Measurements from ENCODE around the gene NAPB. TPM values are rescaled to one million over a fixed set of nuclear protein-coding genes. Genes with fewer than 3 reads are reported as not detected.

The NAPB gene
- polyA plus RNA-seq, 1 experiment = 6.4 TPM

DNA sequence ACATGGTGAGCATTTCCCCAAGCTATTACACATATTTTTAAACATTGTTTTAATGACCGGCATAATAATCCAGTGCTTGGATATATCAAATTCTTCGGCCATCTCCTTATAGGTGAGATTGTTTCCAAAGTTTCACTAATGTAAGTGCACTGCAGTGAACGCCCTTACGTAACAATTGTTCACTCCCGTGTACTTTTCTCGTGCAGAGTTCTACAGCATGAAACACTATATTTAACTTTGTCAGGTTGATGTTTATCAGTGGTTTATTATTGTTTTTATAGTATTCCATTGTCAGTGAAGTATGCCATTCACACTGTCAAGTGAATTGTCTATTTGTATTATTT, 62.8 kb downstream of the NAPB start:
- TF ChIP-seq, protein P1, sequence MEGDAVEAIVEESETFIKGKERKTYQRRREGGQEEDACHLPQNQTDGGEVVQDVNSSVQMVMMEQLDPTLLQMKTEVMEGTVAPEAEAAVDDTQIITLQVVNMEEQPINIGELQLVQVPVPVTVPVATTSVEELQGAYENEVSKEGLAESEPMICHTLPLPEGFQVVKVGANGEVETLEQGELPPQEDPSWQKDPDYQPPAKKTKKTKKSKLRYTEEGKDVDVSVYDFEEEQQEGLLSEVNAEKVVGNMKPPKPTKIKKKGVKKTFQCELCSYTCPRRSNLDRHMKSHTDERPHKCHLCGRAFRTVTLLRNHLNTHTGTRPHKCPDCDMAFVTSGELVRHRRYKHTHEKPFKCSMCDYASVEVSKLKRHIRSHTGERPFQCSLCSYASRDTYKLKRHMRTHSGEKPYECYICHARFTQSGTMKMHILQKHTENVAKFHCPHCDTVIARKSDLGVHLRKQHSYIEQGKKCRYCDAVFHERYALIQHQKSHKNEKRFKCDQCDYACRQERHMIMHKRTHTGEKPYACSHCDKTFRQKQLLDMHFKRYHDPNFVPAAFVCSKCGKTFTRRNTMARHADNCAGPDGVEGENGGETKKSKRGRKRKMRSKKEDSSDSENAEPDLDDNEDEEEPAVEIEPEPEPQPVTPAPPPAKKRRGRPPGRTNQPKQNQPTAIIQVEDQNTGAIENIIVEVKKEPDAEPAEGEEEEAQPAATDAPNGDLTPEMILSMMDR (IDR thresholded peaks at IDR 0.05; ENCODE audit: low read depth, low read length) = no peak

DNA sequence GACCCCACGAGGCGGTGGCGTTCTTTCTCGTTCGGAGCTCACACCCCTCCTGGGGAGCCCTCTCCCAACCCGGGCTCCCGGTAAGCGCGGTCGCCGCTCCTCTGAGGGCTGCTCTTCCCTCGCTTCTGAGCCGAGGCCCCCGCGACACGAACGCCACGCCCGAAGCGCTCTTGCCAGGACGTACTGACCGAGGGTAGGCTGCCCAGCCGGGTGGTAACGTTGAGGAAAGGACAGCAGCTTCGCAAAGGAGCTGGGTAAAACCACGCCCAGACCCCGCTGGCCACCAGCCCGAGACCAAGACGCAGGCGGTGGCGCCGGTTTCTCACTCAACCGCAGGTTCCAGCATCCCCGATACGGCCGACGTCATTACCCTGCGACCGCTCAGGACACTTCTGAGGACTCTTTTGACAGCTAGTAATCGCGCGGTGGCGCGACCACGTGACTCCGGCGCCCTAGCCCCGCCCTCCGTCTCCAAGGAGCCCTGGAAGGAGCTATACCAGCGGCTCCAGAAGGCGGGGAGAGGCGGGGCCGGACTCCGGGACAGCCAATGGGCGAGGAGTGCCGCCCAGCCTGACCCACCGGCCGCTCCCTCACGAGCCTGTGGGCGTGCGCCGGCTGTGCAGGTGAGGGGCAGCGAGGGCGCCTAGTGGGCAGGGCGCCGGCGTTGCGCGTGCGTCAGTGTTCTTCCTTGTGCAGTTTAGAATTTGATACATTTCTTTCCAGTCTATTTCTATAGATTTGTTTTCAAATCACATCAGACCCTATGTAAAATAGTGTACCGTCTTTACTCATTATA, 63.3 kb downstream of the NAPB start:
- peak; percentile 97 for DNase-seq (ENCODE audit: low read depth, low spot score)
- Histone ChIP-seq H3K4me3 (ENCODE audit: low read depth, low read length) (peak overlapping the region; percentile 88), H3K27ac (ENCODE audit: low read depth, low read length) (peak overlapping the region; percentile 86), H3K27me3 (ENCODE audit: control insufficient read depth, insufficient read depth, low read length) (no peaks in the 10 kb centered on the region), H3K9me3 (ENCODE audit: control insufficient read depth, insufficient read depth, low read length) (peaks cover 3% of the 10 kb centered on the region; the same call in 1 of the 2 replicates)
- TF ChIP-seq, protein P1 (IDR thresholded peaks at IDR 0.05; ENCODE audit: low read depth, low read length) = no peak
- ChIA-PET POLR2A (interaction anchor here (1.0 to 1.4 kb wide), 3 partner anchors 8 to 64 kb away, joined by 3 to 5 read pairs (median 4); partner anchors contain the start of gene NAPB), CTCF (interaction anchor here (0.6 to 4.0 kb wide), 6 partner anchors 8 to 666 kb away, joined by 3 to 27 read pairs (median 6); partner anchors contain the start of genes NAPB and NXT1)

More for the DNA sequence above, 62.8 kb downstream of the NAPB start:
- Histone ChIP-seq H3K9me3 (ENCODE audit: control insufficient read depth, insufficient read depth, low read length) (peaks cover 3% of the 10 kb centered on the region; the same call in 1 of the 2 replicates), H3K4me3 (ENCODE audit: low read depth, low read length) (peak overlapping the region; percentile 88), H3K27ac (ENCODE audit: low read depth, low read length) (no peak overlapping the region), H3K27me3 (ENCODE audit: control insufficient read depth, insufficient read depth, low read length) (no peaks in the 10 kb centered on the region)
- ChIA-PET POLR2A (interaction anchor here (1.0 to 1.4 kb wide), 2 partner anchors 9 to 61 kb away, joined by 3 to 5 read pairs; no protein-coding TSS in a partner anchor), CTCF (interaction anchor here (0.6 to 4.0 kb wide), 4 partner anchors 9 to 248 kb away, joined by 3 to 27 read pairs (median 6); partner anchors contain the start of genes NAPB and NXT1)
- DNase-seq (ENCODE audit: low read depth, low spot score) = no peak

DNA sequence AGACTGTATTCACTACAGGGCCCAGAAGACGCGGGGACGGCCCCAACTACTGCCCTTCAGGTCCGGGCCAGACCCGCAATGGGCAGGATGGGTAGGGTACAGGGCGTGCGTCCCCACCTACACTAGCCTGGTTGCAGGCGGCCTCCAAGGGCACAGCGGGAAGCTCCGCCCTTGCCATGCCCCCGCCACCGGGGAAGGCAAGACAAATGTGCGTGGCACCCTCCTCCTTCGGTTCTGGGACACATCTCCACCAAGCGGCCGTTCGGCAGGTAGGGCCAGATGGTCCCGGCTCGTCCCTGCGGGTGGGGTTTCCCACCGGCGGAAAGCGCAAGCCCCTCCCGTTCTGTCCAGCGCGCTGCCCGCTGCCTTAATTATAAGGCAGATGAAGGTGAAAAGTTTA, 65.1 kb downstream of the NAPB start:
- CTCF ChIA-PET = interaction anchor here (1.9 kb wide), 1 partner anchor 665 kb away, joined by 7 read pairs; no protein-coding TSS in a partner anchor
- DNase-seq (ENCODE audit: low read depth, low spot score) = no peak
- TF ChIP-seq, protein P1 (IDR thresholded peaks at IDR 0.05; ENCODE audit: low read depth, low read length) = no peak
- H3K27me3 ChIP-seq (ENCODE audit: control insufficient read depth, insufficient read depth, low read length) = no peaks in the 10 kb centered on the region
- no peak overlapping the region for H3K4me3 ChIP-seq (ENCODE audit: low read depth, low read length)
- POLR2A ChIA-PET = no interaction called here
- no peaks in the 10 kb centered on the region; the same call in 1 of the 2 replicates for H3K9me3 ChIP-seq (ENCODE audit: control insufficient read depth, insufficient read depth, low read length)
- no peak overlapping the region for H3K27ac ChIP-seq (ENCODE audit: low read depth, low read length)

DNA sequence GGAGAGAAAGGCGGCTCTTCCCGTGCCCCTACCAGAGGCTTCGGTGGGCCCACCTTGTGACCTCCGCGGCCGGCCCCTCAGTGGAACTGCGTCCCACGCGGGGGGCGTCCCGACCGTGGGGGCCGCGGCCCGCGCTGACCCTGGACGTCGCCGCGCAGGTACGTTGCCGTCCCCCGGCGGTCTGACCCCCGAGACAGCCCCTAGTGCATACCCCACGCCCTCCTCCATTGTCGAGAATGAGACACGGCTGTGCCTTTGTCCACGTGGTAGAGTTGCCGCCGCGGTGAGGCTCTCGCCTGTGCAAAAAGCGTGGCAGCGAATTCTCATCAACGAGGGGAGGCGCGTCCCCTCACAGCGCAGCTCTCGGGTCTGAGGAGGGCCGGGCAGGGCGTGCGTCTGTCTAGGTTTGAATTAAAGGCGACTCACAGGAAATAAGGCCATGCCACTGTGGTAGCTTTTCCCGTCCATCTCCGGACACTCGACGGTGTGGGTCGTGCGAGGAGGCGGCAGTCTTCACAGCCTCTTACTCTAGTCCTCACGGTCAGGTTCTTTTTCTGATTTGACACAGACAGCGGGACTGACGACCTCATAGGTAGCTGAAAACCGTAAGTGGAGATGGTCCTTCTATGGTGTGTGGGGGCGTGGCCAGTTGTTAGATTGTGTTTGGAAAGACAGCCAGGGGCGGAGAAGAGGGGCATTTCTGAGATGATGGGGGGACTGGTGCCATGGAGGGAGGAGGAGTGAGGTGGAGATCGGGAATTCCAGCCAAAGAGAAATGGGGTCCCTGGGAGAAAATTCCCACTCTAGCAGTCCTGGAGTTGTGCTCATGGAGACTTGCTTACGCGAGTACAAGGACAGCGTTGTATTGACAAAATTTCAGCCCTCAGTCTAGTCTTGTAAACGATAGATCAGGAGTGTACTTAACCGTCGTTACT, 70.1 kb downstream of the NAPB start:
- ChIA-PET POLR2A (interaction anchor here (0.7 to 2.5 kb wide), 7 partner anchors 10 to 659 kb away, joined by 3 to 9 read pairs (median 6); partner anchors contain the start of genes GZF1 and NAPB), CTCF (interaction anchor here (0.9 to 3.1 kb wide), 8 partner anchors 8 to 660 kb away, joined by 3 to 27 read pairs (median 13); partner anchors contain the start of gene NAPB)
- H3K4me3 ChIP-seq (ENCODE audit: low read depth, low read length) = peak overlapping the region; percentile 90
- TF ChIP-seq, protein P1 (IDR thresholded peaks at IDR 0.05; ENCODE audit: low read depth, low read length) = no peak
- DNase-seq (ENCODE audit: low read depth, low spot score) = no peak
- no peaks in the 10 kb centered on the region for H3K9me3 ChIP-seq (ENCODE audit: control insufficient read depth, insufficient read depth, low read length)
- peak overlapping the region; percentile 73 for H3K27ac ChIP-seq (ENCODE audit: low read depth, low read length)
- H3K27me3 ChIP-seq (ENCODE audit: control insufficient read depth, insufficient read depth, low read length) = no peaks in the 10 kb centered on the region
